Mesendoderm (in vitro differentiated cells): ENCODE data around the gene ZNF679. TPM values are rescaled to one million over a fixed set of nuclear protein-coding genes. Genes with fewer than 3 reads are reported as not detected.
"Not testable (repeated sequence)": the region's sequence is repeated elsewhere in the genome, so short reads cannot be mapped to it uniquely, and the experiment has no call there.

Source experiments
- DNase-seq: peaks from one replicate; pipeline ENCODE4 v3.0.0; 2013
- H2AK5ac ChIP-seq: 2 replicates; pipeline ENCODE4 v1.6.1; 2013; ENCODE audit warnings: low read length, inconsistent platforms
- H2BK120ac ChIP-seq: 2 replicates; pipeline ENCODE4 v1.6.1; 2013; ENCODE audit warnings: low read depth, mild to moderate bottlenecking, low read length, moderate library complexity, mixed read lengths
- H2BK15ac ChIP-seq: replicated peaks from 2 replicates; pipeline ENCODE4 v1.6.1; 2013; ENCODE audit warnings: low read depth, mild to moderate bottlenecking, moderate library complexity
- H2BK5ac ChIP-seq: 2 replicates; pipeline ENCODE4 v1.6.1; 2013; ENCODE audit warnings: low read length, inconsistent platforms
- H3K18ac ChIP-seq: 2 replicates; pipeline ENCODE4 v1.6.1; 2013; ENCODE audit warnings: mild to moderate bottlenecking, low read length, mixed read lengths
- H3K23ac ChIP-seq: one replicate; pipeline ENCODE4 v1.6.1; 2013; ENCODE audit warnings: low read length
- H3K27ac ChIP-seq: 2 replicates; pipeline ENCODE4 v1.5.1; 2013; ENCODE audit warnings: low read depth, mild to moderate bottlenecking, inconsistent platforms, low read length, moderate library complexity
- H3K27me3 ChIP-seq: 2 replicates; pipeline ENCODE4 v1.6.1; 2013; ENCODE audit warnings: low read length, control low read depth, mild to moderate bottlenecking, inconsistent platforms; ENCODE audit not compliant: insufficient read depth, poor library complexity
- H3K36me3 ChIP-seq: 2 replicates; pipeline ENCODE4 v1.6.1; 2013; ENCODE audit warnings: low read length, inconsistent platforms; ENCODE audit not compliant: control insufficient read depth, insufficient read depth
- H3K4ac ChIP-seq: one replicate; pipeline ENCODE4 v1.6.1; 2013; ENCODE audit warnings: low read depth, mild to moderate bottlenecking, low read length, moderate library complexity
- H3K4me1 ChIP-seq: 2 replicates; pipeline ENCODE4 v1.6.1; 2013; ENCODE audit warnings: low read depth, low read length, inconsistent platforms; ENCODE audit not compliant: control insufficient read depth
- H3K4me2 ChIP-seq: 2 replicates; pipeline ENCODE4 v1.6.1; 2013; ENCODE audit warnings: low read length
- H3K4me3 ChIP-seq: 2 replicates; pipeline ENCODE4 v1.5.1; 2013; ENCODE audit warnings: mild to moderate bottlenecking, low read length
- H3K56ac ChIP-seq: one replicate; pipeline ENCODE4 v1.6.1; 2013; ENCODE audit warnings: low read length
- H3K79me1 ChIP-seq: 2 replicates; pipeline ENCODE4 v1.6.1; 2013; ENCODE audit warnings: low read length, inconsistent platforms
- H3K79me2 ChIP-seq: 2 replicates; pipeline ENCODE4 v1.6.1; 2013; ENCODE audit warnings: mild to moderate bottlenecking, low read length; ENCODE audit not compliant: control insufficient read depth, insufficient read depth
- H3K9ac ChIP-seq: 2 replicates; pipeline ENCODE4 v1.6.1; 2013; ENCODE audit warnings: low read length, inconsistent platforms
- H4K5ac ChIP-seq: one replicate; pipeline ENCODE4 v1.6.1; 2013; ENCODE audit warnings: low read length
- H4K8ac ChIP-seq: one replicate; pipeline ENCODE4 v1.6.1; 2013; ENCODE audit warnings: low read depth, mild to moderate bottlenecking, control low read depth, low read length, moderate library complexity
- WGBS: extraction: QIAGEN DNeasy Blood & Tissue Kit; methylation state at CpG from one replicate; pipeline ENCODE4 v1.1.7; 2013; ENCODE audit warnings: low lambda C conversion rate, missing lambda C conversion rate; ENCODE audit not compliant: insufficient coverage; ENCODE audit errors: extremely low coverage; 5-methylcytosine and 5-hydroxymethylcytosine counted together
- polyA plus RNA-seq, 2 experiments: library from polyadenylated mRNA; stranded (reverse); fragments of 200-250 nt; gene quantifications; one replicate each; pipeline ENCODE4 v1.2.3, GENCODE V29; 2013

The ZNF679 gene
- polyA plus RNA-seq (2013, experiment 1 of 2): not detected
- polyA plus RNA-seq (2013, experiment 2 of 2): not detected

DNA sequence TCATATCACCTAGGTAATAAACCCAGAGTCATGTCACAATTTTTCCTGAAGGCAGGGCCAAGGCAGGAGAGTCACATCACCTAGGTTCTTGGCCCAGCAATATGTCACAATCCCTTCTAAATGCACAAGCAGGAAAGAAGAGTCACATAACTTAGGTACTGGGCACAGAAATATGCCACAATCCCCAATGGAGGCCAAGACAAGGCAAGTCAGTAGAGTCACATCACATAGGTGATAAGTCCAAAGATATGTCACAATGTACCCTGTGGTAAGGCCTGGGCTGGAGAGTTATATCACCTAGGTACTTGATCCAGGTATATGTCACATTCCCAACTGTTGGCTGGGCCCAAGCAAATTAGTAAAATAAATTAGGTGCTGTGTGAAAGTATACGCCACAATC lies at the start of gene ZNF679:
TSS of gene ZNF679 (plus strand) at position 301 of the 400 bp plus-strand sequence. CDS start 20,644 bp downstream, outside the sequence.
- no CpG with 5 or more reads among the region's 1 CpG for WGBS
- H3K4me2 ChIP-seq, H3K4me3 ChIP-seq: not testable (repeated sequence)

DNA sequence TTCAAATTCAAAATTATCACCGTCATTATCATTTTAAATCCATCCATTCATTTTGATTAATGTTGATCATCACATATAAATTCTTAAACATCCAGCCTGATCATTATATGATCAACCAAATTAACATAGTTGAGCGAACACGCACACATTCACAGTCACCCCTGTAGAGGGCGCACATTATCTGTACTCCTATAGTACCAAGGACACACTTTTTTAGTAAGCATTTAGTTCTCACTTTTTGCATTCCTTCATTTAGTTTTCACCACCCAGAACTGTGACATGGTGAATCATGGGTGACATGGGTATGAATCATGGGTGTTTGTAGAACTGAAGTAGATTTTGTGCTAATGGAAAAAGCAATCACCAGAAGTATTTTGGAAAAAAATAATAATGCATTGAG lies 47.3 kb upstream of the ZNF679 start:
- H4K5ac ChIP-seq: no peak overlapping the region
- no peak overlapping the region for H4K8ac ChIP-seq
- no peaks in the 10 kb centered on the region for H3K4me1 ChIP-seq
- no peak overlapping the region for H3K56ac ChIP-seq
- H3K4ac ChIP-seq: no peak overlapping the region
- H3K36me3 ChIP-seq: no peaks in the 10 kb centered on the region
- H2BK120ac ChIP-seq: no peak overlapping the region
- H3K4me2 ChIP-seq: no peak overlapping the region
- H3K27ac ChIP-seq: no peak overlapping the region
- no peak overlapping the region for H2BK15ac ChIP-seq
- WGBS: 83% methylated on average over 1 of the region's 4 CpGs
- H3K23ac ChIP-seq: no peak overlapping the region
- H3K27me3 ChIP-seq: no peaks in the 10 kb centered on the region
- no peak overlapping the region for H2AK5ac ChIP-seq
- no peak overlapping the region for H3K4me3 ChIP-seq
- H3K18ac ChIP-seq: no peak overlapping the region
- no peak overlapping the region for H2BK5ac ChIP-seq
- no peaks in the 10 kb centered on the region for H3K79me2 ChIP-seq
- DNase-seq: no peak
- no peaks in the 10 kb centered on the region for H3K79me1 ChIP-seq
- H3K9ac ChIP-seq: no peak overlapping the region

More for the DNA sequence above, at the start of gene ZNF679:
- H3K4me1 ChIP-seq, H3K79me2 ChIP-seq, H3K23ac ChIP-seq, H3K36me3 ChIP-seq, H4K8ac ChIP-seq, H2BK15ac ChIP-seq, H3K27me3 ChIP-seq, H3K18ac ChIP-seq, H4K5ac ChIP-seq, DNase-seq, H3K4ac ChIP-seq, H3K27ac ChIP-seq, H3K79me1 ChIP-seq, H2AK5ac ChIP-seq, H3K56ac ChIP-seq, H3K9ac ChIP-seq, H2BK5ac ChIP-seq, H2BK120ac ChIP-seq: not testable (repeated sequence)

DNA sequence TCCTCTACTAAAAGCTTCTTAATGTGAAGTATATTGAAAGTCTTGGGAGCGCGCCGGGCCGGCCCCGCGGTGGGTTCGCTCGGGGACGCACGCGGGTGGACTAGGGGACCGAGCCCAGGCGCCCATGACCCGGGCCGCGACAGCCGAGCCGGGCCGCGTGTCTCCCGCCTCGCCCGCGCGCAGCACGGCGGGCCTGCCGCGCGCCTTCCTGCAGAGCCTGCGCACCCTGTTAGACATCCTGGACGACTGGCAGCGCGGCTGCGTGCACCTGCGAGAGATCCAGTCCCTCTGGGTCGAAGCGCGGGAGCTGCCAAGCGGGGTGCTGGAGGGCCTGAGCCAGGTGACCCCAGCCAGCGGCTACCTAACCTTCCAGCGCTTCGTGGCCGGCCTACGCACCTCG lies 46.7 kb upstream of the ZNF679 start:
- H3K4me2 ChIP-seq: no peak overlapping the region
- no peak overlapping the region for H3K27ac ChIP-seq
- H3K4me3 ChIP-seq: no peak overlapping the region
- H3K4ac ChIP-seq: no peak overlapping the region
- no peak overlapping the region for H4K8ac ChIP-seq
- no peaks in the 10 kb centered on the region for H3K4me1 ChIP-seq
- H3K56ac ChIP-seq: no peak overlapping the region
- H2AK5ac ChIP-seq: no peak overlapping the region
- no peak for DNase-seq
- no peaks in the 10 kb centered on the region for H3K79me2 ChIP-seq
- H2BK120ac ChIP-seq: no peak overlapping the region
- no peak overlapping the region for H2BK15ac ChIP-seq
- H3K27me3 ChIP-seq: no peaks in the 10 kb centered on the region
- no peaks in the 10 kb centered on the region for H3K36me3 ChIP-seq
- WGBS: no CpG with 5 or more reads among the region's 46 CpGs
- H3K18ac ChIP-seq: no peak overlapping the region
- H2BK5ac ChIP-seq: no peak overlapping the region
- no peaks in the 10 kb centered on the region for H3K79me1 ChIP-seq
- H4K5ac ChIP-seq: no peak overlapping the region
- no peak overlapping the region for H3K23ac ChIP-seq
- no peak overlapping the region for H3K9ac ChIP-seq

- no peaks in the 10 kb centered on the region for H3K4me1 ChIP-seq
- H2BK5ac ChIP-seq: no peak overlapping the region
- H3K36me3 ChIP-seq: no peaks in the 10 kb centered on the region
- no peak overlapping the region for H3K4me2 ChIP-seq
- H3K79me1 ChIP-seq: no peaks in the 10 kb centered on the region
- H3K4me3 ChIP-seq: no peak overlapping the region
- no peak overlapping the region for H3K18ac ChIP-seq
- no peak overlapping the region for H4K5ac ChIP-seq
- no peak overlapping the region for H3K27ac ChIP-seq
- no peak overlapping the region for H3K23ac ChIP-seq
- no peak for DNase-seq
- no peak overlapping the region for H2BK120ac ChIP-seq
- WGBS: no CpG with 5 or more reads among the region's 66 CpGs
- H3K9ac ChIP-seq: no peak overlapping the region
- H3K79me2 ChIP-seq: no peaks in the 10 kb centered on the region
- H3K27me3 ChIP-seq: no peaks in the 10 kb centered on the region
- H2BK15ac ChIP-seq: no peak overlapping the region
- H3K4ac ChIP-seq: no peak overlapping the region
- no peak overlapping the region for H4K8ac ChIP-seq
- H2AK5ac ChIP-seq: no peak overlapping the region
- no peak overlapping the region for H3K56ac ChIP-seq
Observed at GRCh38 chr7:64182036-64182790, 46.1 kb upstream of the ZNF679 start.

DNA sequence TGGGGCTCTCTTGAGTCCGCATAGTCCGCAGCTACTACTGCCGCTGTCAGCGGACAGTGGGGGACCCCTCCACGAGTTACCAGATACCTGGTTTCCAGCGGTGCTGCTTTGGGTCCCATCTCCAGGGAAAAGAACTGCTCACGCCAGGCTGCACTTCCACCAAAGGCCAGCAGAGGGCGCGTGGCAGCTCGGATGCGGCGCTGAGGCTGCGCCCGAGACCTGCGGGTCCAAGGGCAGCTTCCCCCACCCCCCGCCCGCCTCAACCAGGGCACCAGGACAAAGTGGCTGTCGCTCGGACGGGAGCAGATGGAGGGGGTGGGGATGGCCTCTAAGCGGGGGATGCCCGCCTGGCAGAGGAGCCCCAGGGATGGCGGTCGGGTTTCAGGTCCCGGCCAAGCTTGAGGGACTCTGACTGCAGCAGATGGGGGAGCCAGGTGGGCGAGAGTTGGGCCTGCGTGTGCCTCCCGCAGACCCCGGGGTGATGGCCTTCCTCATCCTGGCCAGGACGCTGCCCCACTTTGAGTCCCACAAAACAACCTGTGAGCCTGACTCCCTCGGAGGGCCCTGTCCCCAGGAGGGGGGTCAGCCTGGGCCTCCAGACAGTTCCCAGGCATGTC lies 45.0 kb upstream of the ZNF679 start:
- Histone ChIP-seq H3K23ac (no peak overlapping the region), H3K27ac (no peak overlapping the region), H2BK5ac (no peak overlapping the region), H2BK15ac (no peak overlapping the region), H4K8ac (no peak overlapping the region), H3K36me3 (no peaks in the 10 kb centered on the region), H3K9ac (no peak overlapping the region), H3K4me1 (no peaks in the 10 kb centered on the region), H3K79me2 (no peaks in the 10 kb centered on the region), H2BK120ac (no peak overlapping the region), H3K4me3 (no peak overlapping the region), H3K18ac (no peak overlapping the region), H2AK5ac (no peak overlapping the region), H3K4ac (no peak overlapping the region), H3K27me3 (no peaks in the 10 kb centered on the region), H3K4me2 (no peak overlapping the region), H4K5ac (no peak overlapping the region), H3K56ac (no peak overlapping the region), H3K79me1 (no peaks in the 10 kb centered on the region)
- DNase-seq: no peak
- WGBS: no CpG with 5 or more reads among the region's 31 CpGs
